ENCODE data around the gene FHOD1.

The FHOD1 gene

DNA sequence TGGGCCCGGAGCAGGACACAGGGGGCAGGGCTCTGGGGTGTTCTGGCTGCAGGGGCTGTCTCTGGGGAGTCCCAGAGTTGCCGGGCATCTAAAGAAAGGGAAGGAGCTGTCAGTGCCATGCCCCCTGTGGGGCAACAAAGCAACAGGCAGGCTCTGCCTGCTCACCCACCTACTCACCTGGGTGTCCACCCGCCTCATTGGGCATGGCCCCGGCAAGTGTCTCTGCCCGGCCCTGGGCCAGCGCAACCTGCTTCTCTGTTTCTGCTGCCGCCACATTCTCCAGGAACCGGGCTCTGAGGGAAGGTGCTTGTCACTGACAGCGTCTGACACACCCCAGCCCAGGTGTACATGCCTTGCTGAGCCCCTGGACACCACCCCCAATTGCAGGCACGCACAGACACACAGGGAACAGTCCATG lies 13.1 kb downstream of the FHOD1 start:
- peaks cover 15 to 16% of the 10 kb centered on the region in 2 donors for H3K4me1 ChIP-seq (ENCODE audit: control insufficient read depth in 1 of 2, insufficient read depth in 2 of 2, low read length in 2 of 2)
- no peak overlapping the region for H3K27ac ChIP-seq (ENCODE audit: low read depth, low read length)
- H3K9me3 ChIP-seq (ENCODE audit: control insufficient read depth in 1 of 2, low read length in 2 of 2) = no peaks in the 10 kb centered on the region
- H3K27me3 ChIP-seq (ENCODE audit: control insufficient read depth in 1 of 2, insufficient read depth in 2 of 2, low read length in 2 of 2) = no peaks in the 10 kb centered on the region
- peaks cover 44 to 75% of the 10 kb centered on the region in 2 donors for H3K36me3 ChIP-seq (ENCODE audit: control insufficient read depth in 1 of 2, insufficient read depth in 2 of 2, low read length in 2 of 2)
- H3K9ac ChIP-seq (ENCODE audit: low read depth in 1 of 2, low read length in 2 of 2) = no peak overlapping the region
- H3K4me3 ChIP-seq (ENCODE audit: low read depth in 1 of 2, low read length in 2 of 2) = no peak overlapping the region

DNA sequence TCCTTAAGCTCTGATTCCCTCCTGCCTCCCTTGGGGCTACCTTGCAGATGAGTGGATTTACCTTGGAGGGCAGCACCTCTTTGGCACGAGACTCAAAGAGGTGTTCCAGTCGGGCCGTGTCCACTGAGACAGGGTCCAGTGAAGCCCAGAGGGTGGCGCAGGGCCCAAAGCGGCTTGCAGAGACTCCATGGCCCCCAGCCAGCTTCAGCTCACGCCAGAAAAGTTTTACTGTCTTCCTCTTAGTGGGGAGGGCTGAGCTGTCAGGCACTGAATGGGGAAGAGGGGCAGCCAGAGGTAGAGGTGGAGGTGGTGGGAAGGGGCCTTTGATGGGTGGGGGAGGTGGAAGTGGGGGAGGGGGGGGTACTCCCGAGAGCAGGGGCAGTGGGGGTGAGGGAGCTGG lies 13.7 kb downstream of the FHOD1 start:
- no peak overlapping the region for H3K4me3 ChIP-seq (ENCODE audit: low read depth in 1 of 2, low read length in 2 of 2)
- H3K9ac ChIP-seq (ENCODE audit: low read depth in 1 of 2, low read length in 2 of 2) = no peak overlapping the region
- no peaks in the 10 kb centered on the region for H3K27me3 ChIP-seq (ENCODE audit: control insufficient read depth in 1 of 2, insufficient read depth in 2 of 2, low read length in 2 of 2)
- no peaks in the 10 kb centered on the region for H3K9me3 ChIP-seq (ENCODE audit: control insufficient read depth in 1 of 2, low read length in 2 of 2)
- no peak overlapping the region for H3K27ac ChIP-seq (ENCODE audit: low read depth, low read length)
- H3K4me1 ChIP-seq (ENCODE audit: control insufficient read depth in 1 of 2, insufficient read depth in 2 of 2, low read length in 2 of 2) = peaks cover 15 to 16% of the 10 kb centered on the region in 2 donors
- H3K36me3 ChIP-seq (ENCODE audit: control insufficient read depth in 1 of 2, insufficient read depth in 2 of 2, low read length in 2 of 2) = peaks cover 48 to 74% of the 10 kb centered on the region in 2 donors

DNA sequence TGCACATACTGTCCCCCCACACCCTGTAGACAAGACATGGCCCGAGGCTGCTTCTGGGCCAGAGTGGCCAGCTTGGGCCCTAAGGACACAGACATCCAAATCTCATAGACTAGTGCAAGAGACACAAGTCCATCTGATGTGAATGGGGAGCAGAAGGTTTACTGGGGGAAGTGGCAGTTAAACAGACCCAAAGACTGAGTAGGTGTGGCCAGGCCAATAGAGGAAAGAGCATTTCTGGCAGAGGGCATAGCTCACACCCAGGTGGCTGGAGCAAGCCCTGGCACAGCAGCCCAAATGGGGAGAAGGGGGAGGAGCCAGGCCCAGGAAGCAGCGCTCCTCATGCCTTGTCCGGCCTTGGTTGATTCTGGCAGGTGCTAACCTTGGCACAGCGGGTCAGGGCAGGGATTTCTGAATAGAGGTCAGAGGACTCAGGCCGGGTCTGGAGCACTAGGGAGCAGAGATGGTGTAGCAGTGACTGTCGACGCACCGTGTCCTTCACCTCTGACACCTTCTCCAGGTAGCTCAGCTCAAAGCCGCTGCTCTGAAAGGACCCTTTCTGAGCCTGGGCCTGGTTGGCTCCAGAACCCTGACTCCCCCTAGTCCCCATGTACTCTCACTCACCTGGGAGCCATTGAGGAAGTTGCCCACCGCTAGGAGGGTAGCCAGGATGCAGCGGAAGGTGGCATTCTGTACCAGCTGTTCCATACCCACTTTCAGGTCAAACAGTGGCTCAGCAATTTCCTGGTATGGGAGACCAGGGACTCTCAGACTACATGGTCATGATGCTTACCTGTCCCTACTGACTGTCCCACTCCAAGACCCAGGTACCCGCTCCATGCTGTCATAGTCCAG lies 16.2 kb downstream of the FHOD1 start:
- Histone ChIP-seq H3K27me3 (ENCODE audit: control insufficient read depth in 1 of 2, insufficient read depth in 2 of 2, low read length in 2 of 2) (no peaks in the 10 kb centered on the region), H3K36me3 (ENCODE audit: control insufficient read depth in 1 of 2, insufficient read depth in 2 of 2, low read length in 2 of 2) (peaks cover 40 to 58% of the 10 kb centered on the region in 2 donors), H3K4me1 (ENCODE audit: control insufficient read depth in 1 of 2, insufficient read depth in 2 of 2, low read length in 2 of 2) (peaks cover 33 to 34% of the 10 kb centered on the region in 2 donors), H3K9me3 (ENCODE audit: control insufficient read depth in 1 of 2, low read length in 2 of 2) (no peaks in the 10 kb centered on the region), H3K9ac (ENCODE audit: low read depth in 1 of 2, low read length in 2 of 2) (no peak overlapping the region), H3K27ac (ENCODE audit: low read depth, low read length) (no peak overlapping the region), H3K4me3 (ENCODE audit: low read depth in 1 of 2, low read length in 2 of 2) (no peak overlapping the region)

DNA sequence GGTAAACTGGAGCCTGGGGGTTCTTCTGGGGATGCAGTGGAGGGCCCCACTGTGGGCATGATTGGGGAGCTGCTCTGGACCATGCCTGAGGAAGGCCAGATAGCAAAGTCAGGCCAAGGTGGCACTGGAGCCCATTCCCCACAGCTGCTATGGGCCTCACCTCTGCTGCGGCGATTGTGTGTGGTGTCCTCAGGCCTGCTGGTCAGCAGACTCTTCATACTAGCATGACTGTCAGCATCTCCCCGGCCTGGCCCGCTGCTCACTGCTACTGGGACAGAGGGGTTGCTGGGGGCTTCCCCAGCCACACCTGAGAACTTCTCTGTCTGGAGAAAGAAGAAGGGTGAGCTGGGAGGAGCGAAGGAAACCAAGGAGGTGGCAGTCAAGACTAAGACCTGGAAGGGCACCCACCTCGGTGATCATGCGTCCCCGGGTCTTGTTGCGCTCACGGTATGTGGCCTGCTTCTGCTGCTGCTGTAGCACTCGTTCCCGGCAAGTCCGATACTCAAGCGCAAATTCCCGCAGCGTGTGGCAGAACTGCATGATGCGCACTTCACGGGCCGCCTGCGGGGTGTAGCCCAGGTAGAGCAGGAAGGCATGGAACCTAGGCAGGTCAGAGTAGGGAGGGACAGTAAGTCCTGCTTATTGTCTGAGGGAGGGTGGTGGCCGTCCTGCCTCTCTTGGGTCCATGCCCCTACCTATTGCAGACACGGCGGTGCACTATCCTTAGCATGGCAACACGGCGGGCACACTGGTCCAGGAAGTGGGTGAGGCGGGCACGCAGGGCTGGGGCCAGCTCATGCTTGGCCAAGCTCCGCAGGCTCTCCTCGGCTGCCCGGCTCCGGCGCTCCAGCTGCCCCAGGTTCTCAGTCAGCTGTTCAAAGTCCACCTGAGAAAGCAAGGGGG lies 17.1 kb downstream of the FHOD1 start:
- H3K9ac ChIP-seq (ENCODE audit: low read depth in 1 of 2, low read length in 2 of 2) = no peak overlapping the region
- no peak overlapping the region for H3K27ac ChIP-seq (ENCODE audit: low read depth, low read length)
- peaks cover 34 to 52% of the 10 kb centered on the region in 2 donors for H3K36me3 ChIP-seq (ENCODE audit: control insufficient read depth in 1 of 2, insufficient read depth in 2 of 2, low read length in 2 of 2)
- H3K4me1 ChIP-seq (ENCODE audit: control insufficient read depth in 1 of 2, insufficient read depth in 2 of 2, low read length in 2 of 2) = peaks cover 39 to 42% of the 10 kb centered on the region in 2 donors
- H3K9me3 ChIP-seq (ENCODE audit: control insufficient read depth in 1 of 2, low read length in 2 of 2) = no peaks in the 10 kb centered on the region
- no peaks in the 10 kb centered on the region for H3K27me3 ChIP-seq (ENCODE audit: control insufficient read depth in 1 of 2, insufficient read depth in 2 of 2, low read length in 2 of 2)
- H3K4me3 ChIP-seq (ENCODE audit: low read depth in 1 of 2, low read length in 2 of 2) = no peak overlapping the region

DNA sequence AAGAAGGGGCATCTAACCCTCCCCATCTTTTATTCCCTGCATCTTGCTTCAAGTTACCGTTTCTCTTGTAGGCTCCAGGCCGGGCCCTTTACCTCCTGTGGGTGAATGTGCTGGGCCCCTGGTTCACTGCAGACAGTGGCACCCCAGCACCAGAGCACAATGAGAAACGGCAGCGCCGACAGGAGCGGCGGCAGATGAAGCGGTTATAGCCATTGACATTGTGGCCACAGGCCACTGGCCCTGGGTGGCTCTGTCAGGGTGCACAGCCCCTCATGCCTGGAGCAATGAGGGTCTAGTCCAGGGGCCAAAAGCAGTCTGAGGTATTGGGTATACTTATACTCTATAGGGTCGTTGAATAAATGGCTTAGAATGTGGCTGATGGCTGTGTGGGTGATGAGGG lies 18.4 kb downstream of the FHOD1 start:
- peaks cover 51 to 54% of the 10 kb centered on the region in 2 donors for H3K4me1 ChIP-seq (ENCODE audit: control insufficient read depth in 1 of 2, insufficient read depth in 2 of 2, low read length in 2 of 2)
- H3K27me3 ChIP-seq (ENCODE audit: control insufficient read depth in 1 of 2, insufficient read depth in 2 of 2, low read length in 2 of 2) = no peaks in the 10 kb centered on the region
- no peak overlapping the region for H3K27ac ChIP-seq (ENCODE audit: low read depth, low read length)
- no peak overlapping the region for H3K9ac ChIP-seq (ENCODE audit: low read depth in 1 of 2, low read length in 2 of 2)
- no peaks in the 10 kb centered on the region for H3K9me3 ChIP-seq (ENCODE audit: control insufficient read depth in 1 of 2, low read length in 2 of 2)
- no peak overlapping the region for H3K4me3 ChIP-seq (ENCODE audit: low read depth in 1 of 2, low read length in 2 of 2)
- H3K36me3 ChIP-seq (ENCODE audit: control insufficient read depth in 1 of 2, insufficient read depth in 2 of 2, low read length in 2 of 2) = peaks cover 31 to 45% of the 10 kb centered on the region in 2 donors

DNA sequence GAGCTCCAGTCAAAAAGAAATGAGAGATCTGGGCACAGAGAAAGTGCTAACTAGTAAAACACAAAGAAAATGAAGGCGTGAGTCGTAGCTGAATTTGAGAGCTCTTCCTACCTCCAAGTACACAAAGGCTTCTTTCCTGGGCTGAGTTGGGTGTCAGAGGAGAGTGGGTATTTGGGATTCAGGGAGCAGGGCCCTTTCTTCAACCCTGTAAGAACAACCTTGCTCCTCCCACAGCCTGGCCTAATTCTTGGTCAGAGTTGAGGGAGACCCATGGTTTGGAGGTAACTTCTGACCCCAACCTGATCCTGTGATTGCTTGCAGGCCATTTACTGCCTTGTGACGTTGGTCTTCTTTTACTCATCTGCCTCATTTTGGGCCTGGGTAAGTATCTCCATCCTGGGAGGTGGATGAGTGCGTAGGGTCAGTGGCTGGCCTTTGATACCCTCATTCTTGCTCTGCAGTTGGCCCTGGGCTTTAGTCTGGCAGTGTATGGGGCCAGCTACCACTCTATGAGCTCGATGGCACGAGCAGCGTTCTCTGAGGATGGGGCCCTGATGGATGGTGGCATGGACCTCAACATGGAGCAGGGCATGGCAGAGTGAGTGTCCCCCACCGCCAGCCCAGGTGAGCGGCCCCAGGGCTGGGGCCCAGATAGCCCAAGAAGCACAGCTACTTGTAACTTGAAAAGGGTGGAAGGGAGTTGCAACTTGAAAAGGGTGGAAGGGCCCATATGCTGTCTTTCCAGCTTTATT lies 19.1 kb downstream of the FHOD1 start:
- H3K27ac ChIP-seq (ENCODE audit: low read depth, low read length) = no peak overlapping the region
- no peaks in the 10 kb centered on the region for H3K27me3 ChIP-seq (ENCODE audit: control insufficient read depth in 1 of 2, insufficient read depth in 2 of 2, low read length in 2 of 2)
- H3K4me3 ChIP-seq (ENCODE audit: low read depth in 1 of 2, low read length in 2 of 2) = peak overlapping the region; percentile 83 to 95
- no peaks in the 10 kb centered on the region for H3K9me3 ChIP-seq (ENCODE audit: control insufficient read depth in 1 of 2, low read length in 2 of 2)
- peaks cover 27 to 42% of the 10 kb centered on the region in 2 donors for H3K36me3 ChIP-seq (ENCODE audit: control insufficient read depth in 1 of 2, insufficient read depth in 2 of 2, low read length in 2 of 2)
- H3K9ac ChIP-seq (ENCODE audit: low read depth in 1 of 2, low read length in 2 of 2) = peak overlapping the region; percentile 92 to 93
- H3K4me1 ChIP-seq (ENCODE audit: control insufficient read depth in 1 of 2, insufficient read depth in 2 of 2, low read length in 2 of 2) = peaks cover 57 to 58% of the 10 kb centered on the region in 2 donors

DNA sequence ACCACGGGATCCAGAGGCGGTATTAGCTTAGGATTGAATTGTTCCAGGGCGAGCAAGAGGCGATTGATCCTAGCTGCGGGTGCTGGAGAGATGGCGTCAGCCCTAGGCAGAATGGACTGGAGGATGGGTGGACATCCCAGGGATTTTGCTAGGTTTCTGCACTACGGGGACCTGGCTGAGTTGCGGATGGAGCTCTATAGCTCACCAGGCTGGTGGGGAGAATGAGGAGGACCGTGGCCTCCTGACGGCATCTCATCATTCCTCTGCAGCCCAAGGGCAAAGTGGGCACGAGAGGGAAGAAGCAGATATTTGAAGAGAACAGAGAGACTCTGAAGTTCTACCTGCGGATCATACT lies 19.7 kb downstream of the FHOD1 start:
- Histone ChIP-seq H3K9me3 (ENCODE audit: control insufficient read depth in 1 of 2, low read length in 2 of 2) (no peaks in the 10 kb centered on the region), H3K9ac (ENCODE audit: low read depth in 1 of 2, low read length in 2 of 2) (peak overlapping the region; percentile 92 to 93), H3K36me3 (ENCODE audit: control insufficient read depth in 1 of 2, insufficient read depth in 2 of 2, low read length in 2 of 2) (peaks cover 27 to 42% of the 10 kb centered on the region in 2 donors), H3K27me3 (ENCODE audit: control insufficient read depth in 1 of 2, insufficient read depth in 2 of 2, low read length in 2 of 2) (no peaks in the 10 kb centered on the region), H3K4me3 (ENCODE audit: low read depth in 1 of 2, low read length in 2 of 2) (peak overlapping the region; percentile 83 to 95), H3K4me1 (ENCODE audit: control insufficient read depth in 1 of 2, insufficient read depth in 2 of 2, low read length in 2 of 2) (peaks cover 57 to 58% of the 10 kb centered on the region in 2 donors), H3K27ac (ENCODE audit: low read depth, low read length) (peak overlapping the region; percentile 68)

DNA sequence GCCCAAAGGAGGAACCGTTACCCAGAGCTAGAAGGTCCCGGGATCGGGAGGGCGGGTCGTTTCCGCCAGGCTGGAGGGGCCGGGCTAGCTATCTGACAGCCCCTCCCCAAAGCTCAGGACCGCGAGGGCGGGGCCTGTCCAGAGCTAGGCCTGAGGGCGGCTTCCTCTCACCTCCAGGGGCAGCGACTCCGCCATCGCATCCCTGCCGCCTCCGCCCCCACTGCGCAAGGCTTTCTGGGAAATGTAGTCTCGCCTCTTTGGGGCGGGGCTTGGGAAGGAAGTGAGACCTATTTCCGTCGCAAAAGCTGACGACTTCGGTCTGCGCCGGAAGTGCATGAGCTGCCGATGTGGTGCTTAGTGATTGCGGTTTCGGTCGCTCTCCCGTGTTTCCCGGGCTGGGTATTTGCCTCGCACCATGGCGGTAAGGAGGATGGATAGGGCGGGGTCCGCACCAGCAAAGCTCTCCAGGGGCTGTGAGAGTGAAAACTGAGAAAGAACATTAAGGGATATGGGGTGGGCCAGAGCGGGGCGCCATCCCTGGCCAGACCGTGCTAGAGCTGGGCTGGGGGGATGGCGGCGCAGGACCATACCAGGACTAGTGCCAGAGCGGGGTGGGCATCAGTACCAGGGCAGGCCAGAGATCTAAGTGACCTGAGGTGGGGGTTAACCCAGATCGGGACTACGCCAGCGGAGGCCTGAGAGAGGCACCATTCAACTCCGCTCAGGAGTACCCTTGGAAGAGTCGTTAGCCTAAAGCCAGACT lies 20.3 kb downstream of the FHOD1 start, which contains the start of gene TMEM208:
Gene TMEM208, plus strand, starts transcription at position 327 of the 763 bp plus-strand sequence. Its CDS starts 89 bp downstream, at position 416.
- H3K9ac ChIP-seq (ENCODE audit: low read depth in 1 of 2, low read length in 2 of 2) = peak within 1 kb of the TSS; percentile 92 to 93
- peak within 1 kb of the TSS; percentile 83 to 95 for H3K4me3 ChIP-seq (ENCODE audit: low read depth in 1 of 2, low read length in 2 of 2)
- H3K9me3 ChIP-seq (ENCODE audit: control insufficient read depth in 1 of 2, low read length in 2 of 2) = no peaks in the 10 kb centered on the region
- peaks cover 27 to 41% of the 10 kb centered on the region in 2 donors for H3K36me3 ChIP-seq (ENCODE audit: control insufficient read depth in 1 of 2, insufficient read depth in 2 of 2, low read length in 2 of 2)
- H3K4me1 ChIP-seq (ENCODE audit: control insufficient read depth in 1 of 2, insufficient read depth in 2 of 2, low read length in 2 of 2) = peaks cover 57 to 58% of the 10 kb centered on the region in 2 donors
- H3K27ac ChIP-seq (ENCODE audit: low read depth, low read length) = peak within 1 kb of the TSS; percentile 68
- H3K27me3 ChIP-seq (ENCODE audit: control insufficient read depth in 1 of 2, insufficient read depth in 2 of 2, low read length in 2 of 2) = no peaks in the 10 kb centered on the region

DNA sequence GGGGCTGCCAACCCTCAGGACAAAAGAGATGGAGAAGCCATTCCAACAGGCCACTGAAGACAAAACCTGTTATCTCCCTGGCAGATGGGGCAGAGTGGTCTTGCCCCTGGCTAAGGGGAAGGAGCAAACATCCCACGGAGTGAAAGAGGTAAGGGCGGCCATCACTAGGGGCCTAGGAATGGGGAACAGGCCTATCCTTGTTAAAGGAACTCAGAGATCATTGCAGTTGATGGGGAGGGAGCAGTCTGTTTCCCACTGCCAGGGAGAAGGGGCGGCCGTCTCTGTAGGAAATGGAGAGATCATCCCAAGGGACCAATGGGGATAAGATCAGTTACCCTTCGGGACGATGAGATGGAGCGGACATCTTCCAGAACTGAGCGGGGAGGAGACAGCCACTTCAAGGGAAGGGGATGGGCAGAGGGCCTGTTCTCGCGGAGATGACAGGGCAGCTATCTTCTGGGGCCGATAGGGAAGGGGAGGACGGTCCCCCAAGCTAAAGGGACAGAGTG lies 20.9 kb downstream of the FHOD1 start:
- Histone ChIP-seq H3K27ac (ENCODE audit: low read depth, low read length) (no peak overlapping the region), H3K9ac (ENCODE audit: low read depth in 1 of 2, low read length in 2 of 2) (peak overlapping the region; percentile 63 to 67), H3K9me3 (ENCODE audit: control insufficient read depth in 1 of 2, low read length in 2 of 2) (no peaks in the 10 kb centered on the region), H3K27me3 (ENCODE audit: control insufficient read depth in 1 of 2, insufficient read depth in 2 of 2, low read length in 2 of 2) (no peaks in the 10 kb centered on the region), H3K4me1 (ENCODE audit: control insufficient read depth in 1 of 2, insufficient read depth in 2 of 2, low read length in 2 of 2) (peaks cover 54 to 57% of the 10 kb centered on the region in 2 donors), H3K36me3 (ENCODE audit: control insufficient read depth in 1 of 2, insufficient read depth in 2 of 2, low read length in 2 of 2) (peaks cover 23 to 34% of the 10 kb centered on the region in 2 donors), H3K4me3 (ENCODE audit: low read depth in 1 of 2, low read length in 2 of 2) (peak overlapping the region; percentile 83 to 95)
